ENCODE data around the gene SLC17A3.

DNA sequence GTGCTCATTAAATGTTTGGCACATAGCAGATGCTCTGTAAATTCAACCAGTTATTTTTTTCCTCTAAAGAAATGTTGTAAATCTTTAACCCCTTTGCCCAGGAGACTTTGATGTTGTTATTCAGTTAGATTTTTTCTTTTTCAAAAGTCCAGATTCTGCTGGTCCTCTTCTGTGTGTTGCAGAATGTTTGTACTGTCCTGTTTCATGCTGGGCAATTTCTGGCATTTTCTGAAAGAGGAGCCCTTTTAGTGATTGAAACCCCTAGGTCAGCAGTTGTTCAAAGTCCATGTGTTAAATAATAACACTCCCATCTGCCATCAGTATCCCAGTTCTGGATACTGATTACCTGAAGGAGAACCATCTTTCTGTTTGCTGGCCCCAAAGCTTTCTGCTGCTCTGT is 40.9 kb downstream of the SLC17A3 start:
- TF ChIP-seq EZH2phosphoT487 (IDR thresholded peaks at IDR 0.05; ENCODE audit: insufficient read depth, low read depth) (no peak), EZH2 (IDR thresholded peaks at IDR 0.05; ENCODE audit: insufficient read depth, poor library complexity, severe bottlenecking) (no peak)

All from GM23248 (cell line).